ENCODE data around the gene ZNF827. TPM values are rescaled to one million over a fixed set of nuclear protein-coding genes. Genes with fewer than 3 reads are reported as not detected.

Gene ZNF827
- total RNA-seq, 4 donors from 2014 or later: 8.1 to 21.7 (median 8.3) TPM

DNA sequence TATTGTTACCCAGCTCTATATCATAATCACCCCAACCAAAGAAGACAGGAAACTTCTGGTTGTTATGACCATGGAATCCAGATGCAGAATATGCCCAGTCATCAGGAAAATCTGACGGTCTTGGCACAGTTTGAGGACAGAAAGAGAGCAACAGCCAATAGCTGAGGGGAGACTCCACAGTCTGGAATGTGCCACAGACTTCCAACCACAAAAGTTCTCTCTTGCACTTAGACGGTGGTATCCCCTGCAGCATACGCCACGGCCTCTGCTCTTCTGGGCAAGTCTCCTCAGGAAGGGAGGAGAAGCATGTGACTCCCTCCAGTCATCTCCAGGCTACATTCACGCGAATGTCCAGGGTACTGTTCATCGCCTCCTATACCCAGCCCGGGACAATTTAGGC, 18.4 kb downstream of the ZNF827 start:
- TF ChIP-seq, protein P1, sequence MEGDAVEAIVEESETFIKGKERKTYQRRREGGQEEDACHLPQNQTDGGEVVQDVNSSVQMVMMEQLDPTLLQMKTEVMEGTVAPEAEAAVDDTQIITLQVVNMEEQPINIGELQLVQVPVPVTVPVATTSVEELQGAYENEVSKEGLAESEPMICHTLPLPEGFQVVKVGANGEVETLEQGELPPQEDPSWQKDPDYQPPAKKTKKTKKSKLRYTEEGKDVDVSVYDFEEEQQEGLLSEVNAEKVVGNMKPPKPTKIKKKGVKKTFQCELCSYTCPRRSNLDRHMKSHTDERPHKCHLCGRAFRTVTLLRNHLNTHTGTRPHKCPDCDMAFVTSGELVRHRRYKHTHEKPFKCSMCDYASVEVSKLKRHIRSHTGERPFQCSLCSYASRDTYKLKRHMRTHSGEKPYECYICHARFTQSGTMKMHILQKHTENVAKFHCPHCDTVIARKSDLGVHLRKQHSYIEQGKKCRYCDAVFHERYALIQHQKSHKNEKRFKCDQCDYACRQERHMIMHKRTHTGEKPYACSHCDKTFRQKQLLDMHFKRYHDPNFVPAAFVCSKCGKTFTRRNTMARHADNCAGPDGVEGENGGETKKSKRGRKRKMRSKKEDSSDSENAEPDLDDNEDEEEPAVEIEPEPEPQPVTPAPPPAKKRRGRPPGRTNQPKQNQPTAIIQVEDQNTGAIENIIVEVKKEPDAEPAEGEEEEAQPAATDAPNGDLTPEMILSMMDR (IDR thresholded peaks at IDR 0.05; ENCODE audit: low read depth): no peak

DNA sequence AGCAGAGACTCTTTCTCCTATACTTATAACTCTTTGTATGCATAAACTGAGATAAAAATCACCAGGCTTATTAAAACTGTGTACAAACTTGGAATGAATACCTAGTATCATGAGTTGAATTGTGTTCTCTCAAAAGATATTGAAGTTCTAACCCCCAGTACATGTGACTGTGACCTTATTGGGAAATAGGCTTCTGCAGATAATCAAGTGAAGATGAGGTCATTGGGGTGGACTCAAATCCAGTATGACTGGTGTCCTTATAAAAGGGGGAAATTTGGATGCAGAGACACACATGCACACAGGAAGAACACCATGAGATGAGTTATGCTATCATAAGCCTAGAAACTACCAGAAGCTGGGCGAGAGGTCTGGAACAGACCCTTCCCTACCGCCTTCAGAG, 26.2 kb downstream of the ZNF827 start:
- TF ChIP-seq, protein P1 (IDR thresholded peaks at IDR 0.05; ENCODE audit: low read depth): no peak

DNA sequence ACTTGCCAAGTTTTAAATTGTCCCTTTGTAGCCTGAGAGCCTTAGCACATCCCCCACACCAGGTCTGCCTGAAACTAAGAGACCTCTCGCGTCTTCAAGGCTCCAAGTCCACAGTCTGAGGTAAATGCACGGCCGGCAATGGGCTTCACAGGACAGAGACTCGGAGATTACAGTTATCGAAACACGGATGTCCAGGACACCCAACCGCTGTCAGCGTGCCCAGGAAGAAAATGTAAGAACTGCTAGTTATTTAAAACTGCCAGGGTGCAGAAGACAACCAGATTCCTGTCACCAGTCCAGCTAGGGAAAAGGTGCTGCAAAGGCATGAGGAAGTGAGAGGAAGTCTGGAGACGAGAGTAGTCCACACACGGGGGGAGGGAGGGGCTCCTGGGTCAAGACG, 28.9 kb downstream of the ZNF827 start:
- TF ChIP-seq, protein P1 (IDR thresholded peaks at IDR 0.05; ENCODE audit: low read depth): no peak

DNA sequence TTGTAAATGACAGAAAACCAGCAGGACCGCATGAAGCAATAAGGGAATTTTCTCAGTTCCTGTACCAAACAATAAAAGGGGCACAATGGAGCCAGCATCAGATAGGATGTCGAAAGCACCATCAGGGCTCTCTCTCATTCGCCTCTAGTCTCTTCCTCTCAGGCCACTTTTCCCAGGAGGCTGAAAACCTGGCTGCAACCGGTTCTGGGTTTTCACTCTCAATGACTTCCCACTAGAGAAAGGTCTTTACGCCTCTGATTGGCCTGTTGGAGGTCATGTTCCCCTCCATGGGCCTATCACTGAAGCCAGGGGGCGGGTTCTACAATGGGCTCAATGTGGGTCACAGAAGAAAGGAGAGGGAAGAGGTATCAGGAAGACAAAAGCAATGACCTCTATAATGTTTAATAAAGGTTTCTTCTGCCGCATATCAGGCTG, 29.3 kb downstream of the ZNF827 start:
- TF ChIP-seq, protein P1 (IDR thresholded peaks at IDR 0.05; ENCODE audit: low read depth): no peak

DNA sequence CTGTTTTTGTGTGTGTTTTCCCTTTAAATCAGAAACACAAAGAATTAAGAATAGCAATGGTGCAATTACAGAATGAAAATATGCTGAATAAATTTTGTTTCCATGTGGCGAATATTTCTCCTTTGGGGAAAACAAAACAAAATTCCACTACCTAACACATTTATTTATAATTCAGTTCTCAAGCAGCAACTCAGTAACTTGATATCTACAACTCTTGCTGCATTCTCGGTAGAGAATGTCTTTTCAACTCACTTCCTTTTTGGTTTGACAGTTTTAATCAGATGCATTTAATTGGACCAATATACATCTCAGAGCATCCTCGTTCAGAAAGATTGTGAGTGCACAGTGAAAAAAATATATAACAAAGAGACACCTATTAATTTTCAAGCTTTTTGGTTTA, 30.8 kb downstream of the ZNF827 start:
- TF ChIP-seq, protein P1 (IDR thresholded peaks at IDR 0.05; ENCODE audit: low read depth): no peak

DNA sequence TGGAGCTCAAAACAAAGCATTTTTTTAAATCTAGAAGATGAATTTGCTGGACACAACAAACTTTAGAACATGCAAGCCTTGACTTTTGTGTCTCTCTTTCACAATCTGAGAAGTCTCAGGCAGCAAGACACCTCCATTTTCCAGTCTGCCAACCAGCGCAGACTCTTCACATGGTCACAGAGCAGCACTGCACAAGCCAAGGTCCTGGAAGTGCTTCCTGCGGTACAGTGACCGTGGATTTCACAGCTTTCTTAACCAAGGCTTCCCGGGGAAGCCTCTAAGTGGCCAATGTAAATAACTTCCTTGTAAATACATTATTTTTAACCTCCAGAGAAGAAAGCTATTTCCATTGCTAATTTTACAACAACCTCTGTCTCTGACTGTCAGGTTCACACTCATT, 31.2 kb downstream of the ZNF827 start:
- TF ChIP-seq, protein P1 (IDR thresholded peaks at IDR 0.05; ENCODE audit: low read depth): no peak

DNA sequence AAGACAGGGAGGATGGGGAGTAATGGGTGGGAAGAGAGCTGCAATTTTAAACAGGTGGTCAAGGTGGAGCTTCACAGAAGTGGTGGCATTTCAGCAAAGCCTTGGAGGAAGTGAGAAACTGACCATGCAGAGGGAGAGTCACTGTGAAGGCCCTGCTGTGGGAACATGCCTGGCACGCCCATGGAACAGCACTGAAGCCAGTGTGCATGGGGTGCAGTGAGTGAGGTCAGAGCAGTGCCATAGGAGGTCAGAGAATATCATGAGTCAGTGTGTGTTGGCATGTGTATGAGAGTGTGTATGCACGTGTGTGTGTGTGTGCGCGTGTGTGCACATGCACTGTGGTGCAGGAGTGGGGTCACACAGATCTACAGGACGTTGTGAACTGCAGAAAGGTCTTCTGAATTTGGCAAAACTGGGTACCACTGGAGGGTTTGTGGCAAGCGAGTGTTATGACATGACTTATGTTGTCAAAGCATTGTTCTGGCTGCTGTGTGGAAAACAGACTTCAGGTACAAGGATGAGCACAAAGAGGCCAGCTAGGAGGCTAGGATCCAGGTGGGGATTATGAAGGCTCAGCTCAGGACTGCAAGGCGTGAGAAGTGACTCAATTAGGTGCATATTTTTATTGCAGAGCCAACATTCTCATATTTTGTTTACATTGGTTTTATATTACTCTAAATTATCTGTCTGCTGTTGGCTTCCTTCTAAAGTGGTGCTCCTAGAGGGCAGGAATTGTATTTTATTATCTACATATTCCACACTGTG, 34.0 kb downstream of the ZNF827 start:
- TF ChIP-seq, protein P1 (IDR thresholded peaks at IDR 0.05; ENCODE audit: low read depth): no peak
